Measurements from ENCODE around the gene DMRTB1. TPM values are rescaled to one million over a fixed set of nuclear protein-coding genes. Genes with fewer than 3 reads are reported as not detected.

The DMRTB1 gene
- total and polyA plus RNA-seq, 4 donors = not detected

- no peak for TF ChIP-seq CTCF (IDR thresholded peaks at IDR 0.05; ENCODE audit: control extremely low read depth, extremely low read depth)
- Histone ChIP-seq H3K9ac (ENCODE audit: insufficient read depth in 1 of 2, low read length in 2 of 2) (no peak overlapping the region), H3K36me3 (ENCODE audit: control insufficient read depth in 4 of 4, insufficient read depth in 4 of 4, low read length in 4 of 4) (no peaks in the 10 kb centered on the region), H3K27me3 (ENCODE audit: control insufficient read depth in 3 of 3, insufficient read depth in 3 of 3, low read length in 2 of 3) (no peaks in the 10 kb centered on the region), H3K27ac (ENCODE audit: low read depth in 1 of 2, low read length in 1 of 2) (no peak overlapping the region), H3K4me1 (ENCODE audit: control insufficient read depth in 5 of 5, insufficient read depth in 5 of 5, low read length in 5 of 5) (peaks cover 0 to 3% (median 0%) of the 10 kb centered on the region in 5 donors), H3K4me3 (no peak overlapping the region), H3K9me3 (ENCODE audit: control insufficient read depth in 4 of 4, insufficient read depth in 3 of 4, low read length in 3 of 4) (peaks cover 0 to 3% (median 0%) of the 10 kb centered on the region in 4 donors)
- 84 to 86% methylated on average over 8 of the region's 8 CpGs for WGBS, 2 donors
- DNase-seq (no peak), ATAC-seq (ENCODE audit: insufficient read depth, low FRiP score) (no peak)
These were observed 17.4 kb downstream of the DMRTB1 start for GRCh38 chr1:53476579-53476978.

- H3K27ac ChIP-seq (ENCODE audit: low read depth in 1 of 2, low read length in 1 of 2) = no peak overlapping the region
- H3K4me3 ChIP-seq = no peak overlapping the region
- H3K36me3 ChIP-seq (ENCODE audit: control insufficient read depth in 4 of 4, insufficient read depth in 4 of 4, low read length in 4 of 4) = no peaks in the 10 kb centered on the region
- no peak for TF ChIP-seq CTCF (IDR thresholded peaks at IDR 0.05; ENCODE audit: control extremely low read depth, extremely low read depth)
- H3K9me3 ChIP-seq (ENCODE audit: control insufficient read depth in 4 of 4, insufficient read depth in 3 of 4, low read length in 3 of 4) = peaks cover 0 to 3% (median 0%) of the 10 kb centered on the region in 4 donors
- no peak for ATAC-seq (ENCODE audit: insufficient read depth, low FRiP score)
- peak in 2 of 3 donors; percentile 22 to 28 for DNase-seq
- H3K4me1 ChIP-seq (ENCODE audit: control insufficient read depth in 5 of 5, insufficient read depth in 5 of 5, low read length in 5 of 5) = peaks cover 0 to 3% (median 0%) of the 10 kb centered on the region in 5 donors
- H3K27me3 ChIP-seq (ENCODE audit: control insufficient read depth in 3 of 3, insufficient read depth in 3 of 3, low read length in 2 of 3) = no peaks in the 10 kb centered on the region
- H3K9ac ChIP-seq (ENCODE audit: insufficient read depth in 1 of 2, low read length in 2 of 2) = no peak overlapping the region
- 81 to 86% methylated on average over 12 of the region's 12 CpGs for WGBS, 2 donors
These were observed 18.7 kb downstream of the DMRTB1 start for GRCh38 chr1:53477651-53478501.

- no peak for DNase-seq
- no peak for TF ChIP-seq CTCF (IDR thresholded peaks at IDR 0.05; ENCODE audit: control extremely low read depth, extremely low read depth)
- no peak for ATAC-seq (ENCODE audit: insufficient read depth, low FRiP score)
- Histone ChIP-seq H3K9me3 (ENCODE audit: control insufficient read depth in 4 of 4, insufficient read depth in 3 of 4, low read length in 3 of 4) (peaks cover 0 to 3% (median 0%) of the 10 kb centered on the region in 4 donors), H3K27me3 (ENCODE audit: control insufficient read depth in 3 of 3, insufficient read depth in 3 of 3, low read length in 2 of 3) (no peaks in the 10 kb centered on the region), H3K36me3 (ENCODE audit: control insufficient read depth in 4 of 4, insufficient read depth in 4 of 4, low read length in 4 of 4) (no peaks in the 10 kb centered on the region), H3K4me3 (no peak overlapping the region), H3K27ac (ENCODE audit: low read depth in 1 of 2, low read length in 1 of 2) (no peak overlapping the region), H3K9ac (ENCODE audit: insufficient read depth in 1 of 2, low read length in 2 of 2) (no peak overlapping the region), H3K4me1 (ENCODE audit: control insufficient read depth in 5 of 5, insufficient read depth in 5 of 5, low read length in 5 of 5) (peaks cover 0 to 3% (median 0%) of the 10 kb centered on the region in 5 donors)
- whole genome bisulfite sequencing, 2 donors = 94 to 97% methylated on average over 2 of the region's 2 CpGs
These were observed 19.3 kb downstream of the DMRTB1 start for GRCh38 chr1:53478502-53478818.
